ENCODE results near the gene TM4SF20. TPM values are rescaled to one million over a fixed set of nuclear protein-coding genes. Genes with fewer than 3 reads are reported as not detected.

Gene TM4SF20
- total RNA-seq, 1 donor from 2014 or later = 0.32 TPM

DNA sequence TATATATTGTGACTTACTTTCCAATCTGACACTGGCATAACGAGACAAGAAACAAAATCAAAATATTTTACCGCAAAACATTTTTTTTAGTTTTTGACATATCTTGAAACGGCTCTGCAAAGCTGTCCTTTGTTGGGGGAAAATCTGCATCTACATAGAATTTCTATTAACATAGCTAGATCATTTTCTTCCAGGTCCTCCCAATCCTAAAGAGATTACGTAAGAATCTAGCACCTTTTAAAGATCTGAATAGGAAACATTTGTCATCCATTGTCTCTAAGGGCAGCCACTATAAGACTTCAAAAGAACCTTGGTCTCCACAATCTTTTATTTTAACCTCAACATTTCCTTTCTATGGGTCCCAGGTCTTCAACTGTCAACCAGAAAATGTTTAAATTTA, 55.3 kb downstream of the TM4SF20 start:
- no peak for DNase-seq (ENCODE audit: low spot score)

DNA sequence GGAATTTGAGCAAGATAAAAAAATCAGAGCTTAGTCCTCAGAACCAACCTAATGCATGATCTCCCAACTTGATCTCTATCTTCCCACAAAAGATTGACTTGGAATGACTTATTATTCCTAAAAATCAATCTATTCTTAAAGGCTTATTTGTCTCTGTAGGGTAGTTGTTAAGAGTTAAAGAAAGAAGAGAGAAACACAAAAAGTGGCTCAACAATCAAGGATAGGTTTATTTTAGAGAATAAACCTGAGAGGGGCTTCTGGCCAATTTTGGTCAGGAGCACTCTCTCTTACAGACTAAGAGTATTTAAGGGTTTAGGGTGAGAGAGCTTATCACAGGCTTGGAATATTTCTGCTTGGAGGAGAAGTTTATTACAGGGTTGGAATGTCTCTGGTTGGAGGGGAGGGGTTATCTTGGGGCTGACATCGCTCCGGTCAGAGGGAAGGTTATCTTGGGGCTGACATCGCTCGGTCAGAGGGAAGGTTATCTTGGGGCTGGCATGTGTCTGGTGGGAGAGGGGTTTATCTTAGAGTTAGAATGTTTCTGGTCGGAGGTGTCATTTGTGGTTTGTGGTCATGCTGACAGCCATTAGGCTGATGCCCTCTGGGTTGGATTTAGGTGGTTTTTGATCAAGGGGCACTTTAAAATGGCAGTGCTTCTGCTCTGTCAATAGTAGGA, 56.4 kb downstream of the TM4SF20 start:
- DNase-seq (ENCODE audit: low spot score) = no peak

DNA sequence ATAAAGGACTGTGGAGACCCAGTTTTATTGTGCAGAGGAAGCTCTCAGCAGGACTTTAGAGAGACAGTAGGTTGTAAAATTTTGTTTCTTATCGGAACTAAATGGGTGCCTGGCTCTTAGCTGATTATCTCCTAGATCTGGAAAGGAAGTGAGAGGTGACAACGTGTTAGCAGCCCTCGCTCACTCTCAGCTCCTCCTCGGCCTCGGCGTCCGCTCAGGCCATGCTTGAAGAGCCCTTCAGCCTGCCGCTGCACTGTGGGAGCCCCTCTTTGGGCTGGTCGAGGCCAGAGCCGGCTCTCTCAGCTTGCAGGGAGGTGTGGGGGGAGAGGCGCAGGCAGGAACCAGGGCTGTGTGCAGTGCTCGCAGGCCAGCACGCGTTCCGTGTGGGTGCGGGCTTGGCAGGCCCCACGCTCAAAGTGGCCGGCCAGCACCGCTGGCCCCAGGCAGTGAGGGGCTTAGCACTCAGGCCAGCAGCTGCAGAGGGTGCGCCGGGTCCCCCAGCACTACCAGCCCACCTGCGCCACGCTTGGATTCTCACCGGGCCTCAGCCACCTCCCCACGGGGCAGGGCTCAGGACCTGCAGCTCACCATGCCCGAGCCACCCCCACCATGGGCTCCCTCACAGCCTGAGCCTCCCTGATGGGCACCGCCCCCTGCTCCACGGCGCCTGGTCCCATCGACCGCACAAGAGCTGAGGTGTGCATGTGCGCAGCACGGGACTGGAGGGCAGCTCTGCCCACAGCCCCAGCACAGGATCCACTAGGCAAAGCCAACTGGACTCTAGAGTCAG, 58.6 kb downstream of the TM4SF20 start:
- no peak for DNase-seq (ENCODE audit: low spot score)

DNA sequence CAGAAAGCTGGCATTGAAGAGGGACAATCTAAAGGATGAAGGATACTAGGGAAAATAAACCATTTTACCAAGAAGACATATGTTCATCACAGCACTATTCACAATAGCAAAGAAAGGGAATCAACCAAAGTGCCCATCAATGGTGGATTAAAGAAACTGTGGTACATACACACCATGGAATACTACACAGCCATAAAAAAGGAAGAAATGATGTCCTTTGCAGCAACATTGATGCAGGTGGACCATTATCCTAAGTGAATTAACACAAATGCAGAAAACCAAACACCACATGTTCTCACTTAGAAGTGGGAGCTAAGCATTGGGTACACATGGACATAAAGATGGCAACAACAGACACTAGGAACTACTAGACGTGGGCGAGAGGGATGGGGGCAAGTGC, 61.3 kb downstream of the TM4SF20 start:
- DNase-seq (ENCODE audit: low spot score) = no peak

DNA sequence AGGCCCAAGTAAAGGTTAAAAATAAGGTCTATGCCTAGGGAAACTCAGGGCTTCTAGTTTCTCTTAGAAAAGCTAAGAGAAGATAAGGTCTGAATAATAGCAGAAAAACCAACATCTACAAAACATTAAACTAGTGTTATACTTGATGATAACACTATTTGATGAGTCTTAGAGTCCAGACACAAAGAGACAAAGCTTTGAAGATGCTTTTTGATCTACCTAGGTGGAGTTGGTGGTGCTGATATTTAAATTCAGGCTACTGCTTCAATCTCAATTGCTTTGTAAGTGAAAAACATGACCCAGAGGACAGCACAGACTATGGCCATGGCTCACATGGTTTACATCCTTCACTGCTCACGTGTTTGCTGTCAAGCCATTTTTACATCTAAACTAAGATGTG, 65.8 kb downstream of the TM4SF20 start:
- no peak for DNase-seq (ENCODE audit: low spot score)

DNA sequence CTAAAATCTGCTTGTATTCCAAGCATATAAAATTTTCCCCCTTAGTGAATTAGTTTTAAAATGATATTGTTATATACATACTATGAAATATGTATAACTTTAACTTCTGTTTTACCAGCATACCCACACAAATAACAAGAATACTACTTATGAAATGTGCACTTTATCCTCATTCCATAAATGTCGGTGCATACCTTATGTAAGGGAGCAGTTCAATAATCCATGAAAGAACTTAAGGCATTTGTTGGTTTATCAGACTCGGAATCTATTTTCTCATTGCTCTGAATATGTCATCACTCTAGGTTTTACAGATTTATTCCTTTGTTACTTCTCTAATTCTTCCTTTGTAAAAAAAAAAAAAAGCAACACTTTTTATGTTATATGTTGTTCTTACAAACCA, 66.5 kb downstream of the TM4SF20 start:
- DNase-seq (ENCODE audit: low spot score) = no peak

Other genes starting within 250 kb of the TM4SF20 start
- gene COL4A4, start 215.1 kb downstream of the TM4SF20 start, total RNA-seq = 0.45 TPM
- 0.67 TPM for gene COL4A3, start 214.7 kb downstream of the TM4SF20 start, total RNA-seq
- gene MFF, start 54.1 kb downstream of the TM4SF20 start, total RNA-seq = 59.4 TPM
- gene SCYGR1, start 8.6 kb upstream of the TM4SF20 start, total RNA-seq = not detected
- 274 TPM for gene AGFG1, start 92.8 kb upstream of the TM4SF20 start, total RNA-seq
- gene SCYGR2, start 219.6 kb upstream of the TM4SF20 start, total RNA-seq = not detected
- not detected for gene SCYGR3, start 235.5 kb upstream of the TM4SF20 start, total RNA-seq
- not detected for gene SCYGR4, start 238.2 kb upstream of the TM4SF20 start, total RNA-seq